GM19438 (cell line): Measurements from ENCODE around the gene KRTAP9-2.
"Not testable (repeated sequence)": the region's sequence is repeated elsewhere in the genome, so short reads cannot be mapped to it uniquely, and the experiment has no call there.

ENCODE experiments used
- ATAC-seq: cut with Tn5 transposase; IDR thresholded peaks from one replicate; pipeline ENCODE4 v1.9.1; 2021; ENCODE audit warnings: low read depth; ENCODE audit not compliant: unreplicated experiment

KRTAP9-2 gene

GRCh38 chr17:41232399-41233105 lies 6.1 kb downstream of the KRTAP9-2 start, which contains the start of gene KRTAP9-3:
KRTAP9-3 (plus strand) TSS chr17:41232449; CDS start chr17:41232502, 53 bp downstream.
- not testable (repeated sequence) for ATAC-seq

GRCh38 chr17:41237116-41237515 lies 10.7 kb downstream of the KRTAP9-2 start:
- ATAC-seq: not testable (repeated sequence)

- ATAC-seq: not testable (repeated sequence)
These were observed 11.5 kb downstream of the KRTAP9-2 start, which contains the start of gene KRTAP9-8 for GRCh38 chr17:41237949-41238437. KRTAP9-8 (plus strand) TSS chr17:41237999; CDS start chr17:41238052, 53 bp downstream.

GRCh38 chr17:41246995-41247787 lies 20.7 kb downstream of the KRTAP9-2 start:
- ATAC-seq: not testable (repeated sequence)

- ATAC-seq: not testable (repeated sequence)
These were observed 23.3 kb downstream of the KRTAP9-2 start, which contains the start of gene KRTAP9-4 for GRCh38 chr17:41249637-41250240. KRTAP9-4 (plus strand) TSS chr17:41249687; CDS start chr17:41249721, 34 bp downstream.

GRCh38 chr17:41251261-41251660 lies 24.8 kb downstream of the KRTAP9-2 start:
- no peak for ATAC-seq

GRCh38 chr17:41254861-41255260 lies 28.4 kb downstream of the KRTAP9-2 start:
- no peak for ATAC-seq

GRCh38 chr17:41255381-41256290 lies 29.2 kb downstream of the KRTAP9-2 start, which contains the start of gene KRTAP9-9:
KRTAP9-9 (plus strand) TSS chr17:41255384.
- ATAC-seq: not testable (repeated sequence)

GRCh38 chr17:41256291-41256685 lies 29.8 kb downstream of the KRTAP9-2 start:
- ATAC-seq: no peak

GRCh38 chr17:41258406-41258805 lies 32.0 kb downstream of the KRTAP9-2 start:
- no peak for ATAC-seq

- no peak for ATAC-seq
These were observed 36.8 kb downstream of the KRTAP9-2 start for GRCh38 chr17:41263212-41263611.

- ATAC-seq: no peak
These were observed 38.2 kb downstream of the KRTAP9-2 start for GRCh38 chr17:41264599-41264998.

GRCh38 chr17:41265078-41265477 lies 38.6 kb downstream of the KRTAP9-2 start, which contains the start of gene KRTAP9-6:
KRTAP9-6 (plus strand) TSS chr17:41265378; CDS start chr17:41265378, 0 bp downstream.
- ATAC-seq: no peak

GRCh38 chr17:41267711-41268110 lies 41.3 kb downstream of the KRTAP9-2 start:
- no peak for ATAC-seq

GRCh38 chr17:41271323-41271722 lies 44.9 kb downstream of the KRTAP9-2 start:
- not testable (repeated sequence) for ATAC-seq

- ATAC-seq: no peak
These were observed 45.4 kb downstream of the KRTAP9-2 start for GRCh38 chr17:41271858-41272257.

GRCh38 chr17:41275648-41276190 lies 49.3 kb downstream of the KRTAP9-2 start, which contains the start of gene KRTAP9-7:
KRTAP9-7 (plus strand) TSS chr17:41275698; CDS start chr17:41275698, 0 bp downstream.
- ATAC-seq: not testable (repeated sequence)
